Measurements from ENCODE around the gene CYB5R2.

CYB5R2 gene

GRCh38 chr11:7672960-7673723 lies at the start of gene CYB5R2:
TSS of gene CYB5R2 (minus strand) at chr11:7673500. CDS start at chr11:7672825, 675 bp downstream.
- DNase-seq: no peak

GRCh38 chr11:7714786-7715185 lies 41.5 kb upstream of the CYB5R2 start:
- DNase-seq: no peak

- DNase-seq: no peak
Observed at GRCh38 chr11:7706377-7706776, 33.1 kb upstream of the CYB5R2 start, which contains the start of gene OVCH2. TSS of gene OVCH2 (minus strand) at chr11:7706477. CDS start at chr11:7706394, 83 bp downstream.

- DNase-seq: no peak
Observed at GRCh38 chr11:7703740-7704139, 30.4 kb upstream of the CYB5R2 start.

GRCh38 chr11:7696424-7696823 lies 23.1 kb upstream of the CYB5R2 start:
- no peak for DNase-seq

GRCh38 chr11:7694235-7694634 lies 20.9 kb upstream of the CYB5R2 start:
- no peak for DNase-seq

GRCh38 chr11:7692426-7692825 lies 19.1 kb upstream of the CYB5R2 start:
- no peak for DNase-seq

- no peak for DNase-seq
Observed at GRCh38 chr11:7691759-7692350, 18.6 kb upstream of the CYB5R2 start.

GRCh38 chr11:7690648-7691047 lies 17.3 kb upstream of the CYB5R2 start:
- DNase-seq: no peak

- DNase-seq: no peak
Observed at GRCh38 chr11:7689239-7689638, 15.9 kb upstream of the CYB5R2 start.

- DNase-seq: no peak
Observed at GRCh38 chr11:7688238-7688826, 15.0 kb upstream of the CYB5R2 start.

GRCh38 chr11:7687386-7687785 lies 14.1 kb upstream of the CYB5R2 start:
- no peak for DNase-seq

GRCh38 chr11:7686761-7687160 lies 13.5 kb upstream of the CYB5R2 start:
- no peak for DNase-seq

- no peak for DNase-seq
Observed at GRCh38 chr11:7683571-7683970, 10.3 kb upstream of the CYB5R2 start.

GRCh38 chr11:7677796-7678201 lies 4.5 kb upstream of the CYB5R2 start:
- DNase-seq: no peak

- no peak for DNase-seq
Observed at GRCh38 chr11:7677071-7677470, 3.8 kb upstream of the CYB5R2 start.

- no peak for DNase-seq
Observed at GRCh38 chr11:7675631-7676030, 2.3 kb upstream of the CYB5R2 start.

- DNase-seq: no peak
Observed at GRCh38 chr11:7673724-7674434, 579 bp upstream of the CYB5R2 start.

GRCh38 chr11:7672276-7672959 lies 882 bp downstream of the CYB5R2 start:
- no peak for DNase-seq

- no peak for DNase-seq
Observed at GRCh38 chr11:7671347-7672215, 1.7 kb downstream of the CYB5R2 start.

GRCh38 chr11:7670641-7671040 lies 2.7 kb downstream of the CYB5R2 start:
- DNase-seq: no peak

GRCh38 chr11:7668911-7669310 lies 4.4 kb downstream of the CYB5R2 start:
- DNase-seq: no peak
